Activated T-helper 1 cell treated with anti-CD3 and anti-CD28 coated beads, Interleukin-2, amount 50 U/mL, for 16 hours (primary cell): Measurements from ENCODE around the gene FUNDC1.
"Not testable (repeated sequence)": the region's sequence is repeated elsewhere in the genome, so short reads cannot be mapped to it uniquely, and the experiment has no call there.

Experiments
- DNase-seq, 2 donors: peaks; one replicate each; pipeline ENCODE4 v3.0.0-alpha.2; 2020; ENCODE audit warnings: low read depth in 1 of 2, low spot score in 1 of 2

The FUNDC1 gene

GRCh38 chrX:44542567-44543325 is at the start of gene FUNDC1:
FUNDC1 (minus strand) TSS chrX:44542859; CDS start chrX:44542832, 27 bp downstream.
- DNase-seq: peak; percentile 63 to 89

GRCh38 chrX:44585866-44586265 is 43.2 kb upstream of the FUNDC1 start:
- DNase-seq: no peak

GRCh38 chrX:44580466-44580865 is 37.8 kb upstream of the FUNDC1 start:
- no peak for DNase-seq

- DNase-seq: no peak
Measured at GRCh38 chrX:44572340-44572938, 29.8 kb upstream of the FUNDC1 start.

- DNase-seq: no peak
Measured at GRCh38 chrX:44570522-44570921, 27.9 kb upstream of the FUNDC1 start.

GRCh38 chrX:44569122-44569521 is 26.5 kb upstream of the FUNDC1 start:
- DNase-seq: no peak

- no peak for DNase-seq
Measured at GRCh38 chrX:44568196-44568595, 25.5 kb upstream of the FUNDC1 start.

GRCh38 chrX:44561896-44562295 is 19.2 kb upstream of the FUNDC1 start:
- DNase-seq: not testable (repeated sequence)

- DNase-seq: no peak
Measured at GRCh38 chrX:44550563-44550962, 7.9 kb upstream of the FUNDC1 start.

GRCh38 chrX:44545454-44545853 is 2.8 kb upstream of the FUNDC1 start:
- DNase-seq: not testable (repeated sequence)

GRCh38 chrX:44544036-44544435 is 1.4 kb upstream of the FUNDC1 start:
- DNase-seq: no peak

GRCh38 chrX:44536198-44536597 is 6.5 kb downstream of the FUNDC1 start:
- no peak for DNase-seq

- DNase-seq: no peak
Measured at GRCh38 chrX:44529310-44529709, 13.3 kb downstream of the FUNDC1 start.

GRCh38 chrX:44514272-44514671 is 28.4 kb downstream of the FUNDC1 start:
- DNase-seq: no peak

GRCh38 chrX:44507292-44507691 is 35.4 kb downstream of the FUNDC1 start:
- DNase-seq: no peak

GRCh38 chrX:44506678-44507077 is 36.0 kb downstream of the FUNDC1 start:
- no peak for DNase-seq

GRCh38 chrX:44503560-44503959 is 39.1 kb downstream of the FUNDC1 start:
- no peak for DNase-seq

- no peak for DNase-seq
Measured at GRCh38 chrX:44495091-44495490, 47.6 kb downstream of the FUNDC1 start.

- DNase-seq: no peak
Measured at GRCh38 chrX:44494357-44494756, 48.3 kb downstream of the FUNDC1 start.

- no peak for DNase-seq
Measured at GRCh38 chrX:44489515-44489914, 53.1 kb downstream of the FUNDC1 start.

GRCh38 chrX:44484607-44485146 is 58.0 kb downstream of the FUNDC1 start:
- no peak for DNase-seq

GRCh38 chrX:44483965-44484606 is 58.6 kb downstream of the FUNDC1 start:
- DNase-seq: no peak
